GM12878 (cell line): Measurements from ENCODE around the gene CIAO2B. TPM values are rescaled to one million over a fixed set of nuclear protein-coding genes. Genes with fewer than 3 reads are reported as not detected.

Experiments used
- ATF7 ChIP-seq: fragments of 450-650 bp; IDR thresholded peaks from 2 replicates; pipeline ENCODE4 v1.6.1; 2016; ENCODE audit warnings: low read depth, mild to moderate bottlenecking
- GATAD2B ChIP-seq: fragments of 450-650 bp; conservative IDR thresholded peaks from 2 replicates; pipeline ENCODE4 v1.6.1; 2017; ENCODE audit warnings: low read depth, mild to moderate bottlenecking, moderate library complexity
- HDGF ChIP-seq: fragments of 450-650 bp; IDR thresholded peaks from 2 replicates; pipeline ENCODE4 v1.6.1; 2016; ENCODE audit warnings: antibody characterized with exemption
- SKIL ChIP-seq: fragments of 450-650 bp; IDR thresholded peaks from 2 replicates; pipeline ENCODE4 v1.6.1; 2017; ENCODE audit warnings: mild to moderate bottlenecking, low read depth, inconsistent platforms; ENCODE audit not compliant: poor library complexity, severe bottlenecking
- SPI1 ChIP-seq: IDR thresholded peaks from 2 replicates; pipeline ENCODE4 v1.6.1; 2011; ENCODE audit warnings: low read depth, mild to moderate bottlenecking, low read length, moderate library complexity, borderline replicate concordance; ENCODE audit not compliant: insufficient read depth
- STAT3 ChIP-seq: IDR thresholded peaks from 2 replicates; pipeline ENCODE4 v1.6.1; 2011; ENCODE audit warnings: low read depth, low read length, improper control_type of control experiment
- TBL1XR1 ChIP-seq: IDR thresholded peaks from 2 replicates; pipeline ENCODE4 v1.6.1; 2012; ENCODE audit warnings: low read depth, low read length, improper control_type of control experiment
- ZBTB40 ChIP-seq: fragments of 450-650 bp; IDR thresholded peaks from 2 replicates; pipeline ENCODE4 v1.6.1; 2016; ENCODE audit warnings: mild to moderate bottlenecking, moderate library complexity, borderline replicate concordance
- polyA plus RNA-seq, 11 experiments: library from polyadenylated mRNA; depleted of rRNA in 4 of 11; unstranded in 6 of 11; stranded (reverse) in 5 of 11; fragments of >200 nt; fragmentation: Nextera tagmentation in 4 of 11; fragmentation: Illumina TruSeq in 1 of 11; extraction: Ambion mirVana in 4 of 11; extraction: Trizol in 1 of 11; gene quantifications; 1 replicate in 1 of 11; 2 replicates in 10 of 11; pipeline versions ENCODE4 v1.2.1 to v1.2.3, GENCODE V29; 2011 to 2016; ENCODE audit warnings: inconsistent platforms in 2 of 11, missing spikeins in 2 of 11, low read depth in 1 of 11
- total RNA-seq, 4 experiments: library from RNA; depleted of rRNA in 3 of 4; stranded (reverse); fragments of >200 nt in 3 of 4; fragmentation: Illumina TruSeq in 1 of 4; extraction: Trizol in 1 of 4; gene quantifications; 2 replicates each; pipeline versions ENCODE4 v1.2.1 to v1.2.3, GENCODE V29; 2013 to 2021
- TF ChIP-seq, protein P1 (sequence below): fragments of 150-350 bp; IDR thresholded peaks from 2 replicates; pipeline ENCODE4 v1.6.1; 2014; ENCODE audit warnings: mild to moderate bottlenecking, low read depth, low read length
- TF ChIP-seq, protein P2 (sequence below): fragments of 450-650 bp; IDR thresholded peaks from 2 replicates; pipeline ENCODE4 v1.6.1; 2016; ENCODE audit warnings: mild to moderate bottlenecking

Gene CIAO2B
- total and polyA plus RNA-seq, 10 of the 15 experiments (the other 5 are each of a cell fraction or from before 2014, with no cell fraction given) = 76.4 to 241 (median 138) TPM

DNA sequence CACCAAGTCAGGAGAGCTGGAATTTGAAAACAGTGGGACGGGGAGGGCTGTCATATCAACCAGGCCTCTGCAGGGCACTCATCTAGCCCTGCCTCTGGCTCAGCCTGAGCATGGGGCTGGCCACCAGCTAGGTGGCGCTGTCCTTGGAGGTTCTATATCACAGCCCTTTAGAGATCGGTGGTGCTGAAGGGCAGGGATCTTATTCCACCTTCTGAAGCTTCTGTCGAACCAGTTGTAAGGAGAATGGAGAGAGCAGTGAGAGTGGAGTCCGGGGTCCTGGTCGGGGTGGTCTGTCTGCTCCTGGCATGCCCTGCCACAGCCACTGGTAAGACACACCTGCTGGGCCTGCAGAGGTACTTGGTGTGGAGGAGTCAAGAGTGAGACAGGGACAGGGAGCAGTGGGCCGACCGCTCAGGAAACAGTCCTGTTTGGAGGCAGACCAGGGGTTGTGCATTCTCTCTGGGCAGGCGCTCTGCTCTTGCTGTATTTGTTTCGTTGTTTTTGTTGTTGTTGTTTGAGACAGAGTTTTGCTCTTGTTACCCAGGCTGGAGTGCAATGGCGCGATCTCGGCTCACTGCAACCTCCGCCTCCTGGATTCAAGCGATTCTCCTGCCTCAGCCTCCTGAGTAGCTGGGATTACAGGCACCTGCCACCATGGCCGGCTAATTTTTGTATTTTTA, 27.0 kb upstream of the CIAO2B start, which contains the start of gene CES3 (continued):
- TF ChIP-seq ZBTB40 (no peak), HDGF (0 out of 2 replicates have a peak, but pooled peaks have one; percentile 12), TBL1XR1 (no peak), GATAD2B (no peak), ATF7 (no peak), STAT3 (no peak), SPI1 (no peak), SKIL (no peak)
- TF ChIP-seq, protein P1, sequence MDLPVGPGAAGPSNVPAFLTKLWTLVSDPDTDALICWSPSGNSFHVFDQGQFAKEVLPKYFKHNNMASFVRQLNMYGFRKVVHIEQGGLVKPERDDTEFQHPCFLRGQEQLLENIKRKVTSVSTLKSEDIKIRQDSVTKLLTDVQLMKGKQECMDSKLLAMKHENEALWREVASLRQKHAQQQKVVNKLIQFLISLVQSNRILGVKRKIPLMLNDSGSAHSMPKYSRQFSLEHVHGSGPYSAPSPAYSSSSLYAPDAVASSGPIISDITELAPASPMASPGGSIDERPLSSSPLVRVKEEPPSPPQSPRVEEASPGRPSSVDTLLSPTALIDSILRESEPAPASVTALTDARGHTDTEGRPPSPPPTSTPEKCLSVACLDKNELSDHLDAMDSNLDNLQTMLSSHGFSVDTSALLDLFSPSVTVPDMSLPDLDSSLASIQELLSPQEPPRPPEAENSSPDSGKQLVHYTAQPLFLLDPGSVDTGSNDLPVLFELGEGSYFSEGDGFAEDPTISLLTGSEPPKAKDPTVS = no peak
- TF ChIP-seq, protein P2, sequence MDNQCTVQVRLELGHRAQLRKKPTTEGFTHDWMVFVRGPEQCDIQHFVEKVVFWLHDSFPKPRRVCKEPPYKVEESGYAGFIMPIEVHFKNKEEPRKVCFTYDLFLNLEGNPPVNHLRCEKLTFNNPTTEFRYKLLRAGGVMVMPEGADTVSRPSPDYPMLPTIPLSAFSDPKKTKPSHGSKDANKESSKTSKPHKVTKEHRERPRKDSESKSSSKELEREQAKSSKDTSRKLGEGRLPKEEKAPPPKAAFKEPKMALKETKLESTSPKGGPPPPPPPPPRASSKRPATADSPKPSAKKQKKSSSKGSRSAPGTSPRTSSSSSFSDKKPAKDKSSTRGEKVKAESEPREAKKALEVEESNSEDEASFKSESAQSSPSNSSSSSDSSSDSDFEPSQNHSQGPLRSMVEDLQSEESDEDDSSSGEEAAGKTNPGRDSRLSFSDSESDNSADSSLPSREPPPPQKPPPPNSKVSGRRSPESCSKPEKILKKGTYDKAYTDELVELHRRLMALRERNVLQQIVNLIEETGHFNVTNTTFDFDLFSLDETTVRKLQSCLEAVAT = peak; percentile 45; the same call in 1 of the 2 replicates
